HCT116 (cell line): ENCODE measurements around the gene KRTDAP.

Experiments used
- EZH2 ChIP-seq: fragments of 200-600 bp; sonication (generic); IDR thresholded peaks from 2 replicates; pipeline ENCODE4 v1.6.1; 2017; ENCODE audit warnings: antibody characterized with exemption, mixed run types
- FOSL1 ChIP-seq: IDR thresholded peaks from 2 replicates; pipeline ENCODE4 v1.6.1; 2012; ENCODE audit warnings: low read depth
- POLR2A ChIP-seq: IDR thresholded peaks from 2 replicates; pipeline ENCODE4 v1.7.0; 2011; ENCODE audit warnings: borderline replicate concordance; ENCODE audit not compliant: insufficient read depth, insufficient read length; ENCODE audit errors: extremely low read depth
- REST ChIP-seq: IDR thresholded peaks from 2 replicates; pipeline ENCODE4 v1.6.1; 2012; ENCODE audit warnings: low read depth

GRCh38 chr19:35493971-35494370 lies 3.7 kb upstream of the KRTDAP start:
- TF ChIP-seq POLR2A: no peak
- no peak for TF ChIP-seq REST
- no peak for TF ChIP-seq EZH2
- no peak for TF ChIP-seq FOSL1
